ENCODE data around the gene CASQ2. TPM values are rescaled to one million over a fixed set of nuclear protein-coding genes. Genes with fewer than 3 reads are reported as not detected.

The CASQ2 gene
- total and polyA plus RNA-seq, 2 of the 4 experiments (the other 2 are of a cell fraction), result not detected

DNA sequence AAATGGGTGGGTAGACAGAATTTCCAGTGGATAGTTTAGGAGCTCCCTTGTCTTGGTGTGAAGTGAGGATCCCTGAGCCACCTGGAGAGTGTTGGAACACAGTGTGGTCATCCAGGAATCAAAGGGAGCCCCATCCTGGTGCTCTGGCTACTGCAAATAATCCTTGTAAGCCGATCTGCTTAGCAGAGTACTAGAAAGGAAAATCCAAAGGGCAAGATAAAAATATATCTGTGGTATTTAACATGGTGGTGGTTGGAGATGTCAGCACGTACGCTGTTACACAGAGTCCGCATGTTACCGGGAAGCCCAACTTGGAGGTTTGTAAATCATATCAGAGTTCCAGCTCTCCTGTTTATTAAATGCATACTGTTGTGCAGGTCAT lies 87.8 kb downstream of the CASQ2 start:
- H4K91ac ChIP-seq (ENCODE audit: insufficient read depth, low read depth, low read length), result no peak overlapping the region
- H3K4me3 ChIP-seq (ENCODE audit: insufficient read depth, low read depth, low read length), result no peak overlapping the region
- no peak overlapping the region for H2BK15ac ChIP-seq (ENCODE audit: low read depth, low read length)
- H3K27ac ChIP-seq (ENCODE audit: insufficient read depth, low read length), result no peak overlapping the region
- no peak overlapping the region for H4K5ac ChIP-seq (ENCODE audit: low read depth, low read length)
- dilution Hi-C loops (cut with HindIII; ENCODE audit: low sequenced_read_pairs, unreplicated experiment) (no loop called here), in situ Hi-C loops (cut with MboI; ENCODE audit: low sequenced_read_pairs) (no loop called here), intact Hi-C loops (cut with micrococcal nuclease) (no loop called here)
- no TSS peak for BruUV-seq (replicated peaks)
- H3K36me3 ChIP-seq (ENCODE audit: control insufficient read depth, insufficient read depth, low read length), result peaks cover 11% of the 10 kb centered on the region
- no peaks in the 10 kb centered on the region for H3K9me3 ChIP-seq (ENCODE audit: control insufficient read depth, insufficient read depth, low read length)
- no peak overlapping the region for H2AK9ac ChIP-seq (replicated peaks; ENCODE audit: low read depth, low read length, poor library complexity)
- WGBS, 2 experiments (ENCODE audit: extremely low coverage in 2 of 2, insufficient read length in 1 of 2), result 86% methylated on average over 1 of the region's 5 CpGs; no CpG with 5 or more reads in 1 of the 2 experiments
- H3K9me1 ChIP-seq (ENCODE audit: insufficient read depth, low read length), result peaks cover 7% of the 10 kb centered on the region
- no peaks in the 10 kb centered on the region for H3K27me3 ChIP-seq (ENCODE audit: control insufficient read depth, insufficient read depth, low read length)
- no peak overlapping the region for H3K9ac ChIP-seq (ENCODE audit: low read depth, low read length)
- H3K4me1 ChIP-seq (ENCODE audit: control insufficient read depth, insufficient read depth, low read length), result peaks cover 9% of the 10 kb centered on the region
- TF ChIP-seq NFE2L2 (IDR thresholded peaks at IDR 0.05; ENCODE audit: low read depth, low read length), result no peak
- no peak for TF ChIP-seq RCOR1 (IDR thresholded peaks at IDR 0.05; ENCODE audit: insufficient replicate concordance, low read length)
- no peak overlapping the region for H3K56ac ChIP-seq (ENCODE audit: extremely low read depth, insufficient read depth, low read length)
- no peak overlapping the region for H2BK5ac ChIP-seq (ENCODE audit: low read depth, low read length, poor library complexity, severe bottlenecking)
- H3K4me2 ChIP-seq (ENCODE audit: low read depth, low read length), result no peak overlapping the region
- H2BK120ac ChIP-seq (ENCODE audit: low read depth, low read length), result no peak overlapping the region
- ChIA-PET POLR2A (ENCODE audit: unreplicated experiment) (no interaction called here), CTCF (no interaction called here)
- H4K8ac ChIP-seq (ENCODE audit: low read depth in 2 of 2, low read length in 2 of 2), result no peak overlapping the region
- no peak for ATAC-seq (ENCODE audit: low read depth)
- H3K4ac ChIP-seq (ENCODE audit: low read depth, low read length), result no peak overlapping the region
- no peak overlapping the region for H3K14ac ChIP-seq (replicated peaks; ENCODE audit: low read depth, low read length)
- H3K79me1 ChIP-seq (ENCODE audit: low read depth in 1 of 2, low read length in 2 of 2), result peaks cover 0 to 18% of the 10 kb centered on the region in 2 experiments; a peak in 1 of 4 replicates
- H2AK5ac ChIP-seq (ENCODE audit: low read depth, low read length), result no peak overlapping the region
- no peak overlapping the region for H2AFZ ChIP-seq (replicated peaks; ENCODE audit: low read length, poor library complexity)
- H2BK20ac ChIP-seq (ENCODE audit: low read depth, low read length), result no peak overlapping the region
- no peak for DNase-seq
- H3K23ac ChIP-seq (ENCODE audit: low read depth, low read length), result no peak overlapping the region
- no peaks in the 10 kb centered on the region for H4K20me1 ChIP-seq (ENCODE audit: insufficient read depth, low read length)
- H3K18ac ChIP-seq (ENCODE audit: low read depth, low read length), result no peak overlapping the region

Measured in IMR-90 (cell line).